Panc1 (cell line): Measurements from ENCODE around the gene CRELD2. TPM values are rescaled to one million over a fixed set of nuclear protein-coding genes. Genes with fewer than 3 reads are reported as not detected.
A peak's percentile ranks its signal among the peaks of the same experiment; 100 is the strongest.

ENCODE experiments used
- ATAC-seq: fragments of 200-7000 bp; cut with Tn5 transposase; 2 replicates; pipeline ENCODE4 v1.9.1; 2020; ENCODE audit warnings: mild to moderate bottlenecking, moderate library complexity
- BruUV-seq: library from RNA; stranded (reverse); fragments of 400-500 nt; replicated peaks from 2 replicates; lab custom pipeline; 2021; lab: Mats Ljungman, UMichigan
- CTCF ChIA-PET: fragments of 300-600 bp; sonication (Branson Sonifier 250); formaldehyde crosslinking; loops from one replicate; lab custom pipeline; 2022; ENCODE audit warnings: antibody characterized with exemption; lab: Charles Lee
- POLR2A ChIA-PET: fragments of 300-600 bp; sonication (Branson Sonifier 250); formaldehyde crosslinking; loops from one replicate; lab custom pipeline; 2022; ENCODE audit warnings: antibody characterized with exemption; lab: Charles Lee
- DNase-seq: peaks from one replicate; pipeline ENCODE4 v3.0.0-alpha.2; 2010; ENCODE audit warnings: low read depth, low spot score
- H3K27ac ChIP-seq: 2 replicates; pipeline ENCODE4 v1.5.1; 2011; ENCODE audit warnings: mild to moderate bottlenecking, low read length, inconsistent platforms
- H3K27me3 ChIP-seq: fragments of 200-500 bp; sonication (Bioruptor generic); 2 replicates; pipeline ENCODE4 v1.6.0; 2014; ENCODE audit warnings: low read length, inconsistent platforms; ENCODE audit not compliant: control insufficient read depth, insufficient read depth
- H3K36me3 ChIP-seq: fragments of 200-500 bp; sonication (Bioruptor generic); 2 replicates; pipeline ENCODE4 v1.5.1; 2014; ENCODE audit warnings: inconsistent platforms, mild to moderate bottlenecking, low read length, moderate library complexity; ENCODE audit not compliant: control insufficient read depth, insufficient read depth
- H3K4me1 ChIP-seq: 2 replicates; pipeline ENCODE4 v1.5.1; 2011; ENCODE audit warnings: inconsistent platforms, mild to moderate bottlenecking, low read length, moderate library complexity; ENCODE audit not compliant: control insufficient read depth, insufficient read depth
- H3K4me3 ChIP-seq, 2 experiments: 2 replicates each; pipeline ENCODE4 v1.5.1; 2011 to 2012; ENCODE audit warnings: low read depth in 2 of 2, low read length in 2 of 2, mild to moderate bottlenecking in 2 of 2, inconsistent platforms in 1 of 2, moderate library complexity in 1 of 2
- H3K9me3 ChIP-seq: fragments of 200-500 bp; sonication (Bioruptor generic); 2 replicates; pipeline ENCODE4 v1.5.1; 2014; ENCODE audit warnings: low read depth, mild to moderate bottlenecking, inconsistent platforms, low read length, moderate library complexity; ENCODE audit not compliant: control insufficient read depth, insufficient read depth
- CTCF ChIP-seq: fragments of 450-650 bp; IDR thresholded peaks from 2 replicates; pipeline ENCODE4 v1.5.1; 2017; ENCODE audit warnings: mild to moderate bottlenecking
- POLR2AphosphoS5 ChIP-seq: IDR thresholded peaks from 2 replicates; pipeline ENCODE4 v1.6.1; 2012; ENCODE audit warnings: mild to moderate bottlenecking, low read depth, low read length, moderate library complexity
- REST ChIP-seq, 2 experiments: IDR thresholded peaks; 2 replicates each; pipeline ENCODE4 v1.6.1; 2011 to 2012; ENCODE audit warnings: low read depth in 2 of 2, control low read depth in 1 of 2, low read length in 1 of 2, mild to moderate bottlenecking in 1 of 2, moderate library complexity in 1 of 2; ENCODE audit not compliant: insufficient read depth in 1 of 2
- SIN3A ChIP-seq: IDR thresholded peaks from 2 replicates; pipeline ENCODE4 v1.6.1; 2012; ENCODE audit warnings: low read depth, mild to moderate bottlenecking, low read length, moderate library complexity, borderline replicate concordance; ENCODE audit not compliant: insufficient read depth
- TCF7L2 ChIP-seq: IDR thresholded peaks from 2 replicates; pipeline ENCODE4 v1.6.1; 2011; ENCODE audit warnings: mild to moderate bottlenecking, low read depth, low read length, inconsistent platforms
- in situ Hi-C: cut with HindIII; loops from 2 replicates; pipeline ENCODE4 v1.10.0; 2016; ENCODE audit warnings: low sequenced_read_pairs, low pct_unique_long_range_greater_than_20kb
- intact Hi-C: fragments of 100-400 bp; cut with micrococcal nuclease; formaldehyde crosslinking; loops from one replicate; pipeline ENCODE4 v1.10.0; 2022; ENCODE audit not compliant: unreplicated experiment
- total RNA-seq: library from RNA; stranded (reverse); gene quantifications from one replicate; pipeline ENCODE4 v1.2.1, GENCODE V29; 2021; ENCODE audit not compliant: unreplicated experiment

Gene CRELD2
- total RNA-seq, 1 experiment from 2014 or later = 59.7 TPM

DNA sequence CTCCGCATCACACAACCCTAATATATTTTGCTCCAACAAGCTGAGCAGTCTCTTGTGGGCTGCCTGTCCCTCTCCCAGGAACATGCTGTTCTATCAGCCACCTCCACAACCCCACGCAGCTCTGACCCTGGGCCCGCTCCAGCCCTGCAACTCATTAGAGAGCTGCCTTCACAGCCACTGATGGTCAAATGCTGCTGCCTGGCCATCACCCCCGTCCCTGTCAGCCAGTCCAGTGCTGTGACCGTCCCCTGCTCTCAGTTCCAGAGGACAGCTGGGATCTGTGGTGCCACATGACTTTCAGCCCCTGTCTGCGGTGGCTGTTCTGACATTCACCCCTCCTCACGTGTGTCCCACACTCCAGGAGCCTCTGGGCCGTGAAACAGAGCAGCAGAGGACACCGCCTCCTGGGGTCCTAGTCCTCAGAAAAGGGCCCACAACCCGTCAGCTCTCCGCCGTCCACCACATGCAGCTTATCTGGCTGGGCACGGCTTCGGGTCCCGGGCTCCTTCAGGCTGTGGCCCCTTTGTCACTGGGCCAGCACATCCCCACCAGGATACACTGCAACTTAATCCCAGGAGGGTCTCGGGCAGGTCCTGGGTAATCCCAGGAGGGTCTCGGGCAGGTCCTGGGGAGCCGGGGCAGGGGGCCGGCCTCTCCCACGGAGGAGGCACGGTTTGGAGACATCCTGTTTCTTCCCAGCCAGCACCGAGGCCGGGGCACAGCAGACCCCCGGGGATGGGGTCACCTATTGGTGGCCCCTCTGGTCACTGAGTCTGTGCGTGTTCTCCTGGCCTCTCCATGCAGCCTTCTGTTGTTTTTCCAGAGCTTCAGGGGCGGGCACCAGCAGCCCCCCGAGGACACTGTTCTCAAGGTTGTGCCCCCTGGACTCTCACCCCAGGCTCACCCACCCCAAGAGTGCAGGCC, 15.1 kb downstream of the CRELD2 start:
- BruUV-seq = no TSS peak
- ATAC-seq (no peak), DNase-seq (no peak)
- no peaks in the 10 kb centered on the region for H3K27me3 ChIP-seq
- POLR2A ChIA-PET = interaction anchor here (1.0 kb wide), 1 partner anchor 29 kb away, joined by 4 read pairs; no protein-coding TSS in a partner anchor
- peak overlapping the region; percentile 61 for H3K27ac ChIP-seq
- no peak for TF ChIP-seq POLR2AphosphoS5
- H3K4me1 ChIP-seq = peaks cover 52% of the 10 kb centered on the region
- in situ Hi-C loops = no loop called here
- H3K9me3 ChIP-seq = no peaks in the 10 kb centered on the region
- no peaks in the 10 kb centered on the region for H3K36me3 ChIP-seq
- H3K4me3 ChIP-seq = no peak overlapping the region
- intact Hi-C loops = no loop called here
- CTCF ChIA-PET = interaction anchor here (1.0 kb wide), 1 partner anchor 97 kb away, joined by 6 read pairs; no protein-coding TSS in a partner anchor

GRCh38 chr22:49934160-49934890, 15.9 kb downstream of the CRELD2 start:
- in situ Hi-C loops (no loop called here), intact Hi-C loops (no loop called here)
- ChIA-PET CTCF (interaction anchor here (0.6 kb wide), 1 partner anchor 274 kb away, joined by 5 read pairs; no protein-coding TSS in a partner anchor), POLR2A (no interaction called here)
- no peak for TF ChIP-seq CTCF
- no peak for TF ChIP-seq POLR2AphosphoS5
- TF ChIP-seq SIN3A = no peak
- TF ChIP-seq REST (IDR thresholded peaks at IDR 0.05; ENCODE audit: insufficient read depth in 1 of 2, low read depth in 2 of 2, low read length in 1 of 2) = no peak
- TF ChIP-seq TCF7L2 = no peak
- H3K27me3 ChIP-seq = no peaks in the 10 kb centered on the region
- no TSS peak for BruUV-seq
- DNase-seq = no peak
- peaks cover 52% of the 10 kb centered on the region for H3K4me1 ChIP-seq
- H3K4me3 ChIP-seq = peak overlapping the region; percentile 21 to 36; a peak in 3 of 4 replicates
- H3K9me3 ChIP-seq = no peaks in the 10 kb centered on the region
- peak overlapping the region; percentile 74 for H3K27ac ChIP-seq
- no peaks in the 10 kb centered on the region for H3K36me3 ChIP-seq
- no peak for ATAC-seq
